Aortic smooth muscle cell (primary cell): Measurements from ENCODE around the gene IL24. TPM values are rescaled to one million over a fixed set of nuclear protein-coding genes. Genes with fewer than 3 reads are reported as not detected.

ENCODE experiments used
- total RNA-seq: library from RNA; depleted of rRNA; stranded (reverse); fragments of >200 nt; gene quantifications from 2 replicates; pipeline ENCODE4 v1.2.3, GENCODE V29; 2014

The IL24 gene
- not detected in 2 replicates for total RNA-seq

GRCh38 chr1:206897175-206897574, at the start of gene IL24:
Gene IL24, plus strand, starts transcription at chr1:206897443. Its CDS starts 390 bp downstream, at chr1:206897833.

DNA sequence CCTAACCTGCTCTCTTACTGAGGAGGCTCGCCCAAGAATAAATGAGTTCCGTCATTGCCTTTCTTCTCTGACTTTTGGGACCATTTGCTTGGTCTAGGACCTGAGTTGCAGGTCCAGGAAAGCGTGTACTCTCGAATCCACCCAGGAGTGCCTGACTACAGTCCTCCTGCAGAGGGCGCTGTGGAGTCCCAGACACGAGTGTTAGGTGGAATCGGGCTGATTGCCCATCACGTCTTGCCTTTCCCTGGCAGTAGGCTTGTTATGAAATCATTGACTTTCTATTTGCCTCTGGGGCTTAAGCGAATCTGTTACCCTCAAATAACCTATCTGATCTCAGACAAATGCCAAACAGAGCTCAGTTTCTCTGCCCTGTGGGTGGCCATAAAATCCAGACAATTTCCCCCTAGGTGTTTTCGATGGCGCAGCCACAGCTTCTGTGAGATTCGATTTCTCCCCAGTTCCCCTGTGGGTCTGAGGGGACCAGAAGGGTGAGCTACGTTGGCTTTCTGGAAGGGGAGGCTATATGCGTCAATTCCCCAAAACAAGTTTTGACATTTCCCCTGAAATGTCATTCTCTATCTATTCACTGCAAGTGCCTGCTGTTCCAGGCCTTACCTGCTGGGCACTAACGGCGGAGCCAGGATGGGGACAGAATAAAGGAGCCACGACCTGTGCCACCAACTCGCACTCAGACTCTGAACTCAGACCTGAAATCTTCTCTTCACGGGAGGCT, 32.1 kb upstream of the IL24 start, which contains the start of gene IL20:
Gene IL20 (plus strand): TSS at position 685 of the 733 bp plus-strand sequence. CDS start 230 bp downstream, outside the sequence.

DNA sequence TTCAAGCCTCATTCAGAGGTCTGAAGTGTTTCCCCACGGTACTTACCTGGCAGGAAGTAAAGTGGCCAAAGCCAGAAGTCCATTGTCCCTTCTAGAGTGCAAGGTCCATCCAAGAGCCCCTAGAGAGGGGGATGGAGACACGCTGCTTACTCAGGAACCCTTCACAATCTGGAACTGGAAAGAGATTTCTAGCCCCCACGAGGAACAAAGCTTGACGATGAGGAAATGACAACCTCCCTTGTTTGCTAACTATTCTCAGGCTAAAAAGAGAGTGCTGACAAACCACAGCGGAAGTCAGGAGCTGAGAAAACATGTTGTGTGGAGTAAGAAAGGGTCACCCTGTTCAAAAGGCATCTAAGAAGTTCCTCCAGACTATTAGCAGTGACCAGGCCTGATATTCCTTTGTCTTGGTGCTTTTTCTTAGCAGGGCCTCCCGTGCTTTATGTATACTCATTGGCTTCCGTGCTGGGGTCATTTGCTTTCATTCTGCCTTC, 24.6 kb downstream of the IL24 start, which contains the start of gene FCMR:
Gene FCMR (minus strand): TSS at position 170 of the 494 bp plus-strand sequence. CDS start 87 bp downstream, at position 83.

DNA sequence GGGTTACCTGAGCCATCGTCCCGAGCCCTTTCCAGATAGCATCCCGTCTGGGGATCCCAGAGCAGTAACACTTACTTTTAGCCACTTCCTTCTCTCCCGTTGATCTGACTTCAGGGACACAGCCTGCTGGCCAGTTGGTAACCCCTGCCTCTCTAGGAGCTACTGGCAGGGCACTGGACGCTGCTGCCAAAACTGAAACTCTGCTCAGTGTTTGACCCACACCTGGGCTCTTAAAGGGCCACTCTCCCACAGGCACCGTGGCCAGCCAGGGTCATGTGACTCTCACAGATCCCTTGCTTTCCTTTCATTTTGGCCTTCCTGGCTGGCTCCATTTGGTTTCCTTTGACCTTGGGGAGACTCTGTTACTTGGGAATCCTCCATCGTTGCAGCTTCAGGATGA, 49.0 kb downstream of the IL24 start, which contains the start of gene PIGR:
Gene PIGR (minus strand): TSS at position 206 of the 400 bp plus-strand sequence. CDS start 5,935 bp downstream, outside the sequence.

Other genes starting within 250 kb of the IL24 start
- 33.8 and 36.9 TPM in 2 replicates for gene MAPKAPK2, start 212.5 kb upstream of the IL24 start, total RNA-seq
- gene IL19, start 126.7 kb upstream of the IL24 start, total RNA-seq = not detected in 2 replicates
- gene IL10, start 124.9 kb upstream of the IL24 start, total RNA-seq = 0.13 TPM in 1 of 2 replicates, not detected in the other
- not detected in 2 replicates for gene IL20, start 31.8 kb upstream of the IL24 start, total RNA-seq
- 0.12 TPM in 1 of 2 replicates, not detected in the other for gene FCMR, start 24.5 kb downstream of the IL24 start, total RNA-seq
- not detected in 2 replicates for gene PIGR, start 49.0 kb downstream of the IL24 start, total RNA-seq
- not detected in 2 replicates for gene FCAMR, start 73.0 kb downstream of the IL24 start, total RNA-seq
- gene C1orf116, start 135.3 kb downstream of the IL24 start, total RNA-seq = under 0.01 TPM in 1 of 2 replicates, not detected in the other
- 5.4 and 6.2 TPM in 2 replicates for gene YOD1, start 153.8 kb downstream of the IL24 start, total RNA-seq
- 8.3 and 10.3 TPM in 2 replicates for gene PFKFB2, start 155.8 kb downstream of the IL24 start, total RNA-seq
- gene C4BPB, start 191.4 kb downstream of the IL24 start, total RNA-seq = not detected in 2 replicates
- gene C4BPA, start 206.8 kb downstream of the IL24 start, total RNA-seq = not detected in 2 replicates